ENCODE results near the gene NRARP.
A peak's percentile ranks its signal among the peaks of the same experiment; 100 is the strongest.

Gene NRARP

DNA sequence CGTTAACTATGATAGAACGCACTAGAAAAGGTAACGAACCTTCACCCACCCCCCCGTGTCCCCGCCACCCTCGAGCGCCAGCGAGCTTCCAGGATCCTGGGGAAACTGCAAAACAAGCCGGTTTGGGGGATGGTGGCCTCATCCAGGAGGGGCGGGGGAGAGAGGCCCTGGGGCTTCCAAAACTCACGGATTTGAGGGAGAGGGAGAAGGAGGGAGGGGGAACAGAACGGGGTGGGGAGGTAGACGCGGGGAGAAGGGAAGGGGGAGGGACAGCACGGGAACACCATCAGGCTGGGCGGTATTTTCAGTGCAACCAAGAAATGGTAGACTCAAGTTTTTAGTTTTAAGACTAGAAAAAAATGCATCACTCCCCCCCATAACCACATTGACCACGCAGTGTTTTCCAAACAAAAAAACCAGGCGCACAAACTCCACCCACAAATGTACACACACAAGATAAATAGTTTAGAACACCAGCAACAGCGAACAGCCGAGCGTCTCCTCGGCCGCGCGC lies 1.4 kb downstream of the NRARP start:
- no peaks in the 10 kb centered on the region for H3K27me3 ChIP-seq (ENCODE audit: low read depth, low read length)
- TF ChIP-seq, protein P1, sequence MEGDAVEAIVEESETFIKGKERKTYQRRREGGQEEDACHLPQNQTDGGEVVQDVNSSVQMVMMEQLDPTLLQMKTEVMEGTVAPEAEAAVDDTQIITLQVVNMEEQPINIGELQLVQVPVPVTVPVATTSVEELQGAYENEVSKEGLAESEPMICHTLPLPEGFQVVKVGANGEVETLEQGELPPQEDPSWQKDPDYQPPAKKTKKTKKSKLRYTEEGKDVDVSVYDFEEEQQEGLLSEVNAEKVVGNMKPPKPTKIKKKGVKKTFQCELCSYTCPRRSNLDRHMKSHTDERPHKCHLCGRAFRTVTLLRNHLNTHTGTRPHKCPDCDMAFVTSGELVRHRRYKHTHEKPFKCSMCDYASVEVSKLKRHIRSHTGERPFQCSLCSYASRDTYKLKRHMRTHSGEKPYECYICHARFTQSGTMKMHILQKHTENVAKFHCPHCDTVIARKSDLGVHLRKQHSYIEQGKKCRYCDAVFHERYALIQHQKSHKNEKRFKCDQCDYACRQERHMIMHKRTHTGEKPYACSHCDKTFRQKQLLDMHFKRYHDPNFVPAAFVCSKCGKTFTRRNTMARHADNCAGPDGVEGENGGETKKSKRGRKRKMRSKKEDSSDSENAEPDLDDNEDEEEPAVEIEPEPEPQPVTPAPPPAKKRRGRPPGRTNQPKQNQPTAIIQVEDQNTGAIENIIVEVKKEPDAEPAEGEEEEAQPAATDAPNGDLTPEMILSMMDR (IDR thresholded peaks at IDR 0.05; ENCODE audit: low read depth, low read length), result no peak
- TF ChIP-seq EZH2phosphoT487 (IDR thresholded peaks at IDR 0.05; ENCODE audit: low read depth), result no peak
- H3K4me3 ChIP-seq (ENCODE audit: low read length), result no peak overlapping the region
- no peaks in the 10 kb centered on the region for H3K79me2 ChIP-seq (ENCODE audit: low read length)
- no peak overlapping the region for H2AFZ ChIP-seq (ENCODE audit: low read depth, low read length)
- H3K27ac ChIP-seq (ENCODE audit: low read length), result no peak overlapping the region
- no peaks in the 10 kb centered on the region for H4K20me1 ChIP-seq (ENCODE audit: insufficient read depth, low read length)
- no peak overlapping the region for H3K4me2 ChIP-seq (ENCODE audit: low read length)
- no peak overlapping the region for H3K9ac ChIP-seq (ENCODE audit: low read length)
- no peaks in the 10 kb centered on the region for H3K36me3 ChIP-seq (replicated peaks; ENCODE audit: low read depth, low read length)
- no peaks in the 10 kb centered on the region for H3K9me3 ChIP-seq (ENCODE audit: insufficient read depth, low read length)
- H3K4me1 ChIP-seq (ENCODE audit: low read length), result peaks cover 33% of the 10 kb centered on the region

DNA sequence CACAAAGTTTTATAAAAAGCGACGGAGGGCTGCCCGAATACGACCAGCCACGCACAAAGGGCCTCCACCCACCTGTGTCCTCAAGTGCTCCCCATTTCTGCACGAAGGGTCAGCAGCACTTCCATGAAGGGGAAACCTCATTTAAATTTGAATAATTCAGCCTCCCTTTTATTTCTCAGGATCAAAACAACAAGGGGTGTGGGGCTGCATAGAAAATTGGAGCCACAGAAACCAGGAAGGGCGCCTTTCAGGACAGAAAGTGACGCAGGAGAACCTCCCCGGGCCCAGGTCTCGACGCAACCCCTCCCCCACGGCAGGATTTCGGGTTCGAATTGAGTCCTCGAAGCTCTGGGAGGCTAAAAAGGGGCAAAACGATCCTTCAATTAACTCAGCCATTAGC lies 2.1 kb downstream of the NRARP start:
- H3K4me2 ChIP-seq (ENCODE audit: low read length), result peak overlapping the region; percentile 73
- TF ChIP-seq EZH2phosphoT487 (IDR thresholded peaks at IDR 0.05; ENCODE audit: low read depth), result no peak
- TF ChIP-seq, protein P1 (IDR thresholded peaks at IDR 0.05; ENCODE audit: low read depth, low read length), result no peak
- no peak overlapping the region for H3K27ac ChIP-seq (ENCODE audit: low read length)
- no peaks in the 10 kb centered on the region for H3K9me3 ChIP-seq (ENCODE audit: insufficient read depth, low read length)
- H3K9ac ChIP-seq (ENCODE audit: low read length), result no peak overlapping the region
- no peaks in the 10 kb centered on the region for H4K20me1 ChIP-seq (ENCODE audit: insufficient read depth, low read length)
- H2AFZ ChIP-seq (ENCODE audit: low read depth, low read length), result no peak overlapping the region
- H3K27me3 ChIP-seq (ENCODE audit: low read depth, low read length), result no peaks in the 10 kb centered on the region
- H3K4me3 ChIP-seq (ENCODE audit: low read length), result no peak overlapping the region
- H3K4me1 ChIP-seq (ENCODE audit: low read length), result peaks cover 33% of the 10 kb centered on the region
- H3K79me2 ChIP-seq (ENCODE audit: low read length), result no peaks in the 10 kb centered on the region
- no peaks in the 10 kb centered on the region for H3K36me3 ChIP-seq (replicated peaks; ENCODE audit: low read depth, low read length)

DNA sequence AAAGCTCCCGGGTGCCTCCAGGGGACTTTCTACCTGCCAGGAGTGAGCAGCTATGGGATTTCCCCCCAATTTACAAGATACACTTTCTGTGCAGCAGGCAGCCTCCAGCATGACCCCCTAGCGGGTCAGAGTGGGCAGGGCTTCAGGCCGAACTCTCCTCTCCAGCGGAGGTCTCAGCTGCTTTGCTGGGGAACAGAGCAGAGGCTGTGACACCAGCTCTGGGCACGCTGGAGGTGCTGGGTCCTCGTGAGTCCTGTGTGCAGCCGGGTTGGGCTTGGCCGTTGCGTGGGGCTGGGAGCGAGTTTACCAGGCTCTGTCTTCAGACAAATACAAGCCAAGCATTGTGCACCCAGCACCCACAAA lies 2.9 kb downstream of the NRARP start:
- Histone ChIP-seq H4K20me1 (ENCODE audit: insufficient read depth, low read length) (no peaks in the 10 kb centered on the region), H3K9ac (ENCODE audit: low read length) (peak overlapping the region; percentile 39; the same call in 1 of the 2 replicates), H3K4me1 (ENCODE audit: low read length) (peaks cover 33% of the 10 kb centered on the region), H3K27me3 (ENCODE audit: low read depth, low read length) (no peaks in the 10 kb centered on the region), H3K27ac (ENCODE audit: low read length) (peak overlapping the region; percentile 43), H3K79me2 (ENCODE audit: low read length) (no peaks in the 10 kb centered on the region), H2AFZ (ENCODE audit: low read depth, low read length) (peak overlapping the region; percentile 77), H3K9me3 (ENCODE audit: insufficient read depth, low read length) (no peaks in the 10 kb centered on the region), H3K4me3 (ENCODE audit: low read length) (peak overlapping the region; percentile 54), H3K4me2 (ENCODE audit: low read length) (peak overlapping the region; percentile 73), H3K36me3 (replicated peaks; ENCODE audit: low read depth, low read length) (no peaks in the 10 kb centered on the region)
- TF ChIP-seq EZH2phosphoT487 (IDR thresholded peaks at IDR 0.05; ENCODE audit: low read depth), result no peak
- TF ChIP-seq, protein P1 (IDR thresholded peaks at IDR 0.05; ENCODE audit: low read depth, low read length), result peak; percentile 24

DNA sequence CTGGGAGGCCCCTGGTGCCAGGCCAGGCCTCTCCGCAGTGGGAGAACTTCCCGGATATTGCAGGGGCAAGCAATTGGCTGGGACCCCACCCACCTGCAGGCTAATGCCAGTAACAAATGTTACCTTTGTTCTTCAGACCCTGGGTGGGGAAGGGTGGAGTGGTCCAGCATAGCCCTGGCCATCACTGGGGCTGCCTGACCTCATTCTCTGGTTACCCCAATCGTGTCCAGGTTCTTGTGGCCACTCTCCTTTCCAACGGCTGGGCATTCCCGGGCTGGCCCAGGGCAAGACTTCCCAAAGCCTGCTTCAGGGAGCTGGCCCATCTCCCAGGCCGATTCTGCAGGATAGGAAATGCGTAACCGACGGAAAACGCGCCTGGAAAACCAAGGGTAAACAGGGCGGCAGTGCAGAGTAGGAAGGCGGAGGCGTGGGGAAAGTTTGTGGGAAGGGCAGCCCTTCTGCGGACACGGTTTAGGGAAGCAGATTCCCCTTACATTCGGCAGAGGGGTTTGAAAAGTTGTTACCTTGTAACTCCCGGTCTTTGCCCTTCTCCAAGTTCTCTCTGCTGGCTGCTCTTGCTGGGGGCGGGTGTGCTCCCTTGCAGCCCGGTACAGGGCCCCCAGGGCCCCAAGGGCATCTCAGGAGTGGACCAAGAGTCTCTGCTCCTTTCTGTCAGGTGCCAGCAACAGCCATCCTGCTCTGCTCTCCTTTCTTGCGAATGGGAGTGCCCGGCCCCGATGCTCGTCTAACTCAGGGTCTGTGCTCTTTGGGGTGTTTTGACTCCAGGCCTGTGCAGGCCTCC lies 3.5 kb downstream of the NRARP start:
- Histone ChIP-seq H2AFZ (ENCODE audit: low read depth, low read length) (peak overlapping the region; percentile 77), H3K27ac (ENCODE audit: low read length) (peak overlapping the region; percentile 43), H3K79me2 (ENCODE audit: low read length) (no peaks in the 10 kb centered on the region), H3K36me3 (replicated peaks; ENCODE audit: low read depth, low read length) (no peaks in the 10 kb centered on the region), H3K4me3 (ENCODE audit: low read length) (peak overlapping the region; percentile 54), H3K4me2 (ENCODE audit: low read length) (peak overlapping the region; percentile 73), H3K9ac (ENCODE audit: low read length) (peak overlapping the region; percentile 39; the same call in 1 of the 2 replicates), H3K27me3 (ENCODE audit: low read depth, low read length) (no peaks in the 10 kb centered on the region), H3K4me1 (ENCODE audit: low read length) (peaks cover 33% of the 10 kb centered on the region), H4K20me1 (ENCODE audit: insufficient read depth, low read length) (no peaks in the 10 kb centered on the region), H3K9me3 (ENCODE audit: insufficient read depth, low read length) (no peaks in the 10 kb centered on the region)
- TF ChIP-seq, protein P1 (IDR thresholded peaks at IDR 0.05; ENCODE audit: low read depth, low read length), result no peak
- no peak for TF ChIP-seq EZH2phosphoT487 (IDR thresholded peaks at IDR 0.05; ENCODE audit: low read depth)
